OCI-LY1 (cell line): ENCODE results near the gene EBF4.
A peak's percentile ranks its signal among the peaks of the same experiment; 100 is the strongest.

ENCODE experiments used
- H2AFZ ChIP-seq: fragments of 200-600 bp; sonication (generic), shearing (Covaris generic); 2 replicates; pipeline ENCODE4 v1.6.0; 2014; ENCODE audit warnings: antibody characterized with exemption, mild to moderate bottlenecking, low read length
- H3F3A ChIP-seq: fragments of 200-600 bp; sonication (generic), shearing (Covaris generic); 2 replicates; pipeline ENCODE4 v1.6.0; 2014; ENCODE audit warnings: mild to moderate bottlenecking, antibody characterized with exemption, low read length, moderate library complexity; ENCODE audit not compliant: insufficient read depth
- H3K27ac ChIP-seq: fragments of 200-600 bp; sonication (generic); 2 replicates; pipeline ENCODE4 v1.5.1; 2014; ENCODE audit warnings: low read length, mixed run types, mild to moderate bottlenecking, low read depth; ENCODE audit not compliant: poor library complexity, severe bottlenecking
- H3K27me3 ChIP-seq: fragments of 200-600 bp; sonication (generic); 2 replicates; pipeline ENCODE4 v1.6.0; 2014; ENCODE audit warnings: antibody characterized with exemption, mild to moderate bottlenecking, low read length, moderate library complexity; ENCODE audit not compliant: insufficient read depth
- H3K36me3 ChIP-seq: fragments of 200-600 bp; sonication (generic); 2 replicates; pipeline ENCODE4 v1.6.1; 2014; ENCODE audit warnings: mild to moderate bottlenecking, antibody characterized with exemption, low read length, moderate library complexity, mixed read lengths; ENCODE audit not compliant: insufficient read depth
- H3K4me1 ChIP-seq: fragments of 200-600 bp; sonication (generic); 2 replicates; pipeline ENCODE4 v1.5.1; 2014; ENCODE audit warnings: mild to moderate bottlenecking, low read length, moderate library complexity; ENCODE audit not compliant: insufficient read depth, severe bottlenecking
- H3K4me2 ChIP-seq: fragments of 200-600 bp; sonication (generic), shearing (Covaris generic); 2 replicates; pipeline ENCODE4 v1.6.1; 2014; ENCODE audit warnings: low read length
- H3K4me3 ChIP-seq: fragments of 200-600 bp; sonication (generic); 2 replicates; pipeline ENCODE4 v1.5.1; 2014; ENCODE audit warnings: low read length, low read depth, mild to moderate bottlenecking, mixed read lengths; ENCODE audit not compliant: poor library complexity, severe bottlenecking
- H3K79me2 ChIP-seq: fragments of 200-600 bp; shearing (Covaris generic); 2 replicates; pipeline ENCODE4 v1.6.1; 2016; ENCODE audit warnings: mixed run types, low read length, mixed read lengths; ENCODE audit not compliant: insufficient read depth
- H3K9ac ChIP-seq: fragments of 200-600 bp; sonication (generic), shearing (Covaris generic); 2 replicates; pipeline ENCODE4 v1.6.1; 2014; ENCODE audit warnings: mild to moderate bottlenecking, low read length, mixed read lengths
- H3K9me2 ChIP-seq: fragments of 200-600 bp; sonication (generic), shearing (Covaris generic); 2 replicates; pipeline ENCODE4 v1.6.1; 2014; ENCODE audit warnings: low read depth, mild to moderate bottlenecking, low read length, mixed read lengths
- H3K9me3 ChIP-seq: fragments of 200-600 bp; shearing (Covaris generic); 2 replicates; pipeline ENCODE4 v1.6.1; 2014; ENCODE audit warnings: low read length, mixed read lengths
- H4K20me1 ChIP-seq: fragments of 200-600 bp; sonication (generic), shearing (Covaris generic); 2 replicates; pipeline ENCODE4 v1.6.0; 2016; ENCODE audit warnings: mild to moderate bottlenecking, low read length; ENCODE audit not compliant: insufficient read depth
- CTCF ChIP-seq: fragments of 200-600 bp; sonication (generic), shearing (Covaris generic); IDR thresholded peaks from 2 replicates; pipeline ENCODE4 v1.5.1; 2017; ENCODE audit warnings: mild to moderate bottlenecking, antibody characterized with exemption, low read length, moderate library complexity, mixed read lengths
- EZH2 ChIP-seq: fragments of 200-600 bp; sonication (generic), shearing (Covaris generic); IDR thresholded peaks from 2 replicates; pipeline ENCODE4 v1.8.0; 2017; ENCODE audit warnings: borderline replicate concordance, mixed run types, mild to moderate bottlenecking, antibody characterized with exemption, low read length, moderate library complexity, mixed read lengths

The EBF4 gene

GRCh38 chr20:2654384-2654822, 38.2 kb upstream of the EBF4 start:
- H3K9me2 ChIP-seq = no peaks in the 10 kb centered on the region
- H3K4me1 ChIP-seq = peaks cover 34% of the 10 kb centered on the region
- no peak overlapping the region for H2AFZ ChIP-seq
- peaks cover 7% of the 10 kb centered on the region; the same call in 1 of the 2 replicates for H3F3A ChIP-seq
- no peaks in the 10 kb centered on the region for H3K27me3 ChIP-seq
- H4K20me1 ChIP-seq = 0 out of 2 replicates have a peak, but pooled peaks cover 2% of the 10 kb centered on the region
- TF ChIP-seq EZH2 (no peak), CTCF (no peak)
- H3K9me3 ChIP-seq = no peaks in the 10 kb centered on the region
- peak overlapping the region; percentile 100 for H3K4me3 ChIP-seq
- peak overlapping the region; percentile 89 for H3K9ac ChIP-seq
- H3K79me2 ChIP-seq = peaks cover 25% of the 10 kb centered on the region
- peak overlapping the region; percentile 97 for H3K4me2 ChIP-seq
- H3K36me3 ChIP-seq = peaks cover 65% of the 10 kb centered on the region
- H3K27ac ChIP-seq = peak overlapping the region; percentile 78

GRCh38 chr20:2654831-2655230, 37.7 kb upstream of the EBF4 start:
- Histone ChIP-seq H3K4me1 (peaks cover 34% of the 10 kb centered on the region), H3K9ac (peak overlapping the region; percentile 89; the same call in 1 of the 2 replicates), H3K4me2 (peak overlapping the region; percentile 97), H3K27me3 (no peaks in the 10 kb centered on the region), H3F3A (peaks cover 7% of the 10 kb centered on the region; the same call in 1 of the 2 replicates), H4K20me1 (0 out of 2 replicates have a peak, but pooled peaks cover 2% of the 10 kb centered on the region), H3K36me3 (peaks cover 69% of the 10 kb centered on the region), H2AFZ (no peak overlapping the region), H3K9me3 (no peaks in the 10 kb centered on the region), H3K4me3 (peak overlapping the region; percentile 100), H3K79me2 (peaks cover 25% of the 10 kb centered on the region), H3K27ac (no peak overlapping the region), H3K9me2 (no peaks in the 10 kb centered on the region)
- TF ChIP-seq EZH2 (no peak), CTCF (no peak)

GRCh38 chr20:2655331-2656116, 37.1 kb upstream of the EBF4 start:
- H3K36me3 ChIP-seq = peaks cover 76% of the 10 kb centered on the region
- peaks cover 34% of the 10 kb centered on the region for H3K4me1 ChIP-seq
- no peak for TF ChIP-seq CTCF
- TF ChIP-seq EZH2 = no peak
- H3K9me3 ChIP-seq = no peaks in the 10 kb centered on the region
- no peaks in the 10 kb centered on the region for H3K9me2 ChIP-seq
- no peak overlapping the region for H3K4me3 ChIP-seq
- 0 out of 2 replicates have a peak, but pooled peaks cover 2% of the 10 kb centered on the region for H4K20me1 ChIP-seq
- no peaks in the 10 kb centered on the region for H3K27me3 ChIP-seq
- no peak overlapping the region for H3K9ac ChIP-seq
- no peak overlapping the region for H3K27ac ChIP-seq
- no peak overlapping the region for H2AFZ ChIP-seq
- peaks cover 7% of the 10 kb centered on the region; the same call in 1 of the 2 replicates for H3F3A ChIP-seq
- peaks cover 25% of the 10 kb centered on the region for H3K79me2 ChIP-seq
- H3K4me2 ChIP-seq = 0 out of 2 replicates have a peak overlapping the region, but pooled peaks have one; percentile 97
